Right lobe of liver (tissue), 6 donors: ENCODE measurements around the gene SV2B. TPM values are rescaled to one million over a fixed set of nuclear protein-coding genes. Genes with fewer than 3 reads are reported as not detected.

Experiments used
- ATAC-seq, 4 donors: fragments of 200-7000 bp; cut with Tn5 transposase; one replicate each; pipeline ENCODE4 v1.9.1; 2020; ENCODE audit warnings: mild to moderate bottlenecking in 4 of 4, moderate library complexity in 4 of 4
- DNase-seq, 3 donors: peaks; one replicate each; pipeline ENCODE4 v3.0.0-alpha.2; 2020
- H3K27ac ChIP-seq, 3 donors: fragments of 200-600 bp; one replicate each; pipeline ENCODE4 v1.8.0; 2022
- H3K27me3 ChIP-seq, 2 donors: fragments of 200-600 bp; one replicate each; pipeline ENCODE4 v1.8.0; 2022
- H3K36me3 ChIP-seq, 4 donors: fragments of 200-600 bp; sonication (generic) in 1 of 4; one replicate each; pipeline versions ENCODE4 v1.5.1 to v1.8.0; 2017 to 2022; ENCODE audit warnings: control low read depth in 1 of 4
- H3K4me1 ChIP-seq, 4 donors: fragments of 200-600 bp; sonication (generic) in 1 of 4; one replicate each; pipeline versions ENCODE4 v1.5.1 to v1.8.0; 2017 to 2022; ENCODE audit warnings: control low read depth in 1 of 4
- H3K4me3 ChIP-seq, 3 donors: fragments of 200-600 bp; one replicate each; pipeline ENCODE4 v1.8.0; 2022
- H3K9me3 ChIP-seq, 4 donors: fragments of 200-600 bp; sonication (generic) in 1 of 4; one replicate each; pipeline versions ENCODE4 v1.5.1 to v1.8.0; 2017 to 2022; ENCODE audit warnings: control low read depth in 1 of 4
- CTCF ChIP-seq, 4 donors: fragments of 200-600 bp in 3 of 4; fragments of 450-650 bp in 1 of 4; IDR thresholded peaks; one replicate each; pipeline versions ENCODE4 v1.5.1 to v1.8.0; 2016 to 2022; ENCODE audit warnings: antibody characterized with exemption in 4 of 4, mild to moderate bottlenecking in 2 of 4
- POLR2A ChIP-seq: fragments of 450-650 bp; IDR thresholded peaks from one replicate; pipeline ENCODE4 v1.6.1; 2017; ENCODE audit warnings: antibody characterized with exemption, mild to moderate bottlenecking
- WGBS: methylation state at CpG from one replicate; pipeline ENCODE4 v1.1.6; 2018; ENCODE audit warnings: low coverage, low lambda C conversion rate; ENCODE audit not compliant: insufficient coverage; ENCODE audit errors: missing lambda C conversion rate; 5-methylcytosine and 5-hydroxymethylcytosine counted together
- intact Hi-C, 2 donors: fragments of 100-400 bp; cut with DNase I; formaldehyde crosslinking; loops; one replicate each; pipeline versions ENCODE4 v1.11.2 to v1.14.1; 2022
- total RNA-seq, 6 experiments: library from RNA; depleted of rRNA in 2 of 6; stranded (reverse); fragments of >200 nt in 2 of 6; fragmentation: NEBNext Ultra II Directional in 3 of 6; extraction: Animal tissue kit (Norgen Biotek cat#: 25700) in 3 of 6; gene quantifications; one replicate each; pipeline versions ENCODE4 v1.1.0 to v1.2.4, GENCODE V29; 2016 to 2023
- donor health status: DM: no; HTN: yes; CAD: no.
- donor health status: DM: no; HTN: no; CAD: no.
- donor health status: DM: no; HTN: no; CAD: no.
- donor health status: DM: no; HTN: yes; CAD: no.
- donor health status: DM: no; HTN: yes; CAD: no.

Gene SV2B
- total RNA-seq, 6 experiments from 2014 or later = 0.06 to 0.81 (median 0.18) TPM; not detected in 1

GRCh38 chr15:91235376-91235775, 135.3 kb downstream of the SV2B start:
- WGBS = 64% methylated on average over 3 of the region's 3 CpGs
- ATAC-seq = no peak
- no peak overlapping the region for H3K27ac ChIP-seq

GRCh38 chr15:91237445-91237844, 137.4 kb downstream of the SV2B start:
- DNase-seq = no peak
- intact Hi-C loops = no loop called here
- H3K27me3 ChIP-seq = no peaks in the 10 kb centered on the region

More at GRCh38 chr15:91235376-91235775, 135.3 kb downstream of the SV2B start:
- Histone ChIP-seq H3K4me3 (no peak overlapping the region), H3K4me1 (peaks cover 0 to 2% (median 0%) of the 10 kb centered on the region in 4 donors), H3K27me3 (no peaks in the 10 kb centered on the region), H3K36me3 (no peaks in the 10 kb centered on the region), H3K9me3 (no peaks in the 10 kb centered on the region)
- no peak for TF ChIP-seq CTCF (IDR thresholded peaks at IDR 0.05)
- no peak for TF ChIP-seq POLR2A
- intact Hi-C loops = no loop called here
- DNase-seq = no peak

GRCh38 chr15:91238644-91239425, 138.8 kb downstream of the SV2B start:
- ATAC-seq = peak in 2 of 4 donors; percentile 31 to 33
- H3K27me3 ChIP-seq = no peaks in the 10 kb centered on the region
- intact Hi-C loops = no loop called here
- no peaks in the 10 kb centered on the region for H3K9me3 ChIP-seq
- TF ChIP-seq CTCF (IDR thresholded peaks at IDR 0.05) = no peak
- TF ChIP-seq POLR2A = no peak
- no peak overlapping the region for H3K27ac ChIP-seq
- peaks cover 0 to 2% (median 0%) of the 10 kb centered on the region in 4 donors for H3K4me1 ChIP-seq
- no peaks in the 10 kb centered on the region for H3K36me3 ChIP-seq
- no peak overlapping the region for H3K4me3 ChIP-seq
- 70% methylated on average over 9 of the region's 10 CpGs for WGBS
- DNase-seq = no peak

More at GRCh38 chr15:91237445-91237844, 137.4 kb downstream of the SV2B start:
- 61% methylated on average over 5 of the region's 5 CpGs for WGBS
- Histone ChIP-seq H3K27ac (no peak overlapping the region), H3K9me3 (no peaks in the 10 kb centered on the region), H3K4me1 (peaks cover 0 to 2% (median 0%) of the 10 kb centered on the region in 4 donors), H3K4me3 (no peak overlapping the region), H3K36me3 (no peaks in the 10 kb centered on the region)
- ATAC-seq = peak in 2 of 4 donors; percentile 24 to 54
- no peak for TF ChIP-seq POLR2A
- no peak for TF ChIP-seq CTCF (IDR thresholded peaks at IDR 0.05)

- no peak for TF ChIP-seq POLR2A
- TF ChIP-seq CTCF (IDR thresholded peaks at IDR 0.05) = no peak
- H3K27ac ChIP-seq = no peak overlapping the region
- no peaks in the 10 kb centered on the region for H3K9me3 ChIP-seq
- no peaks in the 10 kb centered on the region for H3K4me1 ChIP-seq
- intact Hi-C loops = no loop called here
- no peak overlapping the region for H3K4me3 ChIP-seq
- WGBS = no CpG with 5 or more reads among the region's 2 CpGs
- H3K36me3 ChIP-seq = no peaks in the 10 kb centered on the region
- no peak for ATAC-seq
- DNase-seq = no peak
- H3K27me3 ChIP-seq = no peaks in the 10 kb centered on the region
Observed at GRCh38 chr15:91243826-91244225, 143.8 kb downstream of the SV2B start.
